Erythroblast (primary cell): Measurements from ENCODE around the gene FILIP1.

Experiments
- GATA1 ChIP-seq: IDR thresholded peaks from 2 replicates; pipeline ENCODE4 v1.6.1; 2011; ENCODE audit warnings: low read depth, mild to moderate bottlenecking, control low read depth, low read length, moderate library complexity
- POLR2A ChIP-seq: IDR thresholded peaks from 2 replicates; pipeline ENCODE4 v1.6.1; 2011; ENCODE audit warnings: mild to moderate bottlenecking, low read length

GRCh38 chr6:75415804-75416203, 77.8 kb downstream of the FILIP1 start:
- TF ChIP-seq POLR2A (no peak), GATA1 (no peak)
